ENCODE measurements around the gene NRG2.

Gene NRG2

DNA sequence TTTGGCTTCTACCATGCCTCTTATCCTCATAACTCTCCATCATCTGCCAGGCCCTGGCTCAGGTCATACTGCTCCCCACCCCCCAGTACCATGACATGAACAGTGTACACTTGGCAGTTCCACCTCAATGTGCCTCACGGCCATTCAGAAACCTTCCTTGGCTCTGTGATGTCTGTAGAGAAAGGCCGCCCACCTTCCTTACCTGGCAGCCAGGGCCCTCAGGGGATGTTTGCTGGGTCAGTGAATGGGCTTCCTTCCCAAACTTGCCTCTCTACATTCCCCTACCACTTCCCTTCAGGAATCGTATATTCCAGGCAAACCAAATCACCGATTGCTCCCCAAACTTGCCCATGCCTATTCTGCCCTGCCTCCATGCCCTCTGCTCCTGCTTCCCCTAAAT, 146.4 kb downstream of the NRG2 start:
- Histone ChIP-seq H3K79me2 (ENCODE audit: control insufficient read depth, insufficient read depth, low read length) (no peaks in the 10 kb centered on the region), H4K5ac (ENCODE audit: low read length) (no peak overlapping the region), H2BK5ac (ENCODE audit: low read length) (no peak overlapping the region), H3K18ac (ENCODE audit: low read length) (no peak overlapping the region), H2BK15ac (replicated peaks; ENCODE audit: low read depth) (no peak overlapping the region), H2AK5ac (ENCODE audit: low read length) (no peak overlapping the region), H3K27ac (ENCODE audit: low read depth, low read length) (no peak overlapping the region), H3K4ac (ENCODE audit: low read depth, low read length) (no peak overlapping the region), H3K27me3 (ENCODE audit: insufficient read depth, low read length, poor library complexity) (peaks cover 11% of the 10 kb centered on the region), H3K36me3 (ENCODE audit: control insufficient read depth, insufficient read depth, low read length) (no peaks in the 10 kb centered on the region), H3K4me1 (ENCODE audit: control insufficient read depth, low read depth, low read length) (peaks cover 4% of the 10 kb centered on the region), H2BK120ac (ENCODE audit: low read depth, low read length) (no peak overlapping the region), H3K4me2 (ENCODE audit: low read length) (no peak overlapping the region), H3K56ac (ENCODE audit: low read length) (peak overlapping the region; percentile 37), H3K23ac (ENCODE audit: low read length) (no peak overlapping the region), H3K9ac (ENCODE audit: low read length) (no peak overlapping the region), H3K4me3 (ENCODE audit: low read length) (no peak overlapping the region), H4K8ac (ENCODE audit: low read depth, low read length) (no peak overlapping the region), H3K79me1 (ENCODE audit: low read length) (no peaks in the 10 kb centered on the region)
- no CpG with 5 or more reads among the region's 4 CpGs for WGBS (ENCODE audit: extremely low coverage, insufficient coverage, low lambda C conversion rate)
- no peak for DNase-seq

DNA sequence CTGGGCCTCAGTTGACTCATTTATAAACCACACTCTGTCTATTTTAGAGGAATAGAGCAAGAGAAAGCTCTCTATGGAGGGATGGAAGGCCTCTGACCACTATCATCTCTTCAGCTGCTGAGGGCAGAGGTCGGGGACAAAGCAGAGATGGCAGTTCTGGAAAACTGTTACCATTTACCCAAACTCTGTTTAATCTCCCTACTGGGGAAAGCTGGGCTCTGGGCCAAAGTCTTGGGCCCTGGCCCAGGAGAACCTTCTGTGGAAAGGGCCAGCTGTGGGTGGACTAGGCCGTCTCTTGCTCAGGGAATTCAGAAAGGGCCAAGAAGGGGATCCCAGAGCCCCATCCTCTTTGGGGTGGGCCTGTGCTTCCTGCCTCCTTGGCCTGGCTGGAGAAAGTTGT, 147.5 kb downstream of the NRG2 start:
- Histone ChIP-seq H3K79me2 (ENCODE audit: control insufficient read depth, insufficient read depth, low read length) (no peaks in the 10 kb centered on the region), H3K23ac (ENCODE audit: low read length) (no peak overlapping the region), H3K27ac (ENCODE audit: low read depth, low read length) (no peak overlapping the region), H2BK120ac (ENCODE audit: low read depth, low read length) (no peak overlapping the region), H3K9ac (ENCODE audit: low read length) (no peak overlapping the region), H4K8ac (ENCODE audit: low read depth, low read length) (no peak overlapping the region), H3K4me1 (ENCODE audit: control insufficient read depth, low read depth, low read length) (peaks cover 8% of the 10 kb centered on the region), H3K79me1 (ENCODE audit: low read length) (no peaks in the 10 kb centered on the region), H2BK15ac (replicated peaks; ENCODE audit: low read depth) (no peak overlapping the region), H3K4me3 (ENCODE audit: low read length) (no peak overlapping the region), H3K27me3 (ENCODE audit: insufficient read depth, low read length, poor library complexity) (peaks cover 2% of the 10 kb centered on the region), H3K4me2 (ENCODE audit: low read length) (no peak overlapping the region), H3K18ac (ENCODE audit: low read length) (no peak overlapping the region), H4K5ac (ENCODE audit: low read length) (no peak overlapping the region), H3K36me3 (ENCODE audit: control insufficient read depth, insufficient read depth, low read length) (no peaks in the 10 kb centered on the region), H2BK5ac (ENCODE audit: low read length) (no peak overlapping the region), H3K4ac (ENCODE audit: low read depth, low read length) (no peak overlapping the region), H3K56ac (ENCODE audit: low read length) (no peak overlapping the region), H2AK5ac (ENCODE audit: low read length) (no peak overlapping the region)
- no peak for DNase-seq
- WGBS (ENCODE audit: extremely low coverage, insufficient coverage, low lambda C conversion rate), result no CpG with 5 or more reads among the region's 2 CpGs

DNA sequence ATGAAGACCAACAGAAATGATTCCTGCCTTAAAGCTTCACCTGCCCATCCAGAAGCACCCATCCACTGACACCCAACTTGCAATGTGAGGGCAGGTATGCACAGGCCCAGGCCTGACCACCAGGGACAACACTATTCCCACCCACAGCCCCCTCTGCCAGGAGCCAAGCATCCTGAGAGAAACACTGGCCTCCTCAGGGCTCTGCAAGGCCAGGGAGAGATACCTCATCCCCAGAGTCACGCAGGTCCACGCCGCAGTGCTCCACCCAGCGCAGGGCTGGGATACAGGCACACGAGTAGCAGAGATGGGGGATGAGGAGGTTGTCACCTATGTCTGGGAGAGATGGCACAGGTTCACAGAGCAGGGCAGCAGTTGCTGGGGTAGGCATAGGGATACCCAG, 148.1 kb downstream of the NRG2 start:
- no peak overlapping the region for H2AK5ac ChIP-seq (ENCODE audit: low read length)
- peaks cover 2% of the 10 kb centered on the region for H3K27me3 ChIP-seq (ENCODE audit: insufficient read depth, low read length, poor library complexity)
- H4K5ac ChIP-seq (ENCODE audit: low read length), result no peak overlapping the region
- DNase-seq, result no peak
- H3K56ac ChIP-seq (ENCODE audit: low read length), result no peak overlapping the region
- H3K4me2 ChIP-seq (ENCODE audit: low read length), result no peak overlapping the region
- H3K4me3 ChIP-seq (ENCODE audit: low read length), result no peak overlapping the region
- peaks cover 8% of the 10 kb centered on the region for H3K4me1 ChIP-seq (ENCODE audit: control insufficient read depth, low read depth, low read length)
- no peak overlapping the region for H2BK5ac ChIP-seq (ENCODE audit: low read length)
- H3K79me1 ChIP-seq (ENCODE audit: low read length), result no peaks in the 10 kb centered on the region
- no peak overlapping the region for H2BK15ac ChIP-seq (replicated peaks; ENCODE audit: low read depth)
- no CpG with 5 or more reads among the region's 5 CpGs for WGBS (ENCODE audit: extremely low coverage, insufficient coverage, low lambda C conversion rate)
- no peak overlapping the region for H3K4ac ChIP-seq (ENCODE audit: low read depth, low read length)
- H3K18ac ChIP-seq (ENCODE audit: low read length), result no peak overlapping the region
- H3K9ac ChIP-seq (ENCODE audit: low read length), result no peak overlapping the region
- H3K79me2 ChIP-seq (ENCODE audit: control insufficient read depth, insufficient read depth, low read length), result no peaks in the 10 kb centered on the region
- H4K8ac ChIP-seq (ENCODE audit: low read depth, low read length), result no peak overlapping the region
- H3K36me3 ChIP-seq (ENCODE audit: control insufficient read depth, insufficient read depth, low read length), result no peaks in the 10 kb centered on the region
- no peak overlapping the region for H3K23ac ChIP-seq (ENCODE audit: low read length)
- no peak overlapping the region for H2BK120ac ChIP-seq (ENCODE audit: low read depth, low read length)
- no peak overlapping the region for H3K27ac ChIP-seq (ENCODE audit: low read depth, low read length)

DNA sequence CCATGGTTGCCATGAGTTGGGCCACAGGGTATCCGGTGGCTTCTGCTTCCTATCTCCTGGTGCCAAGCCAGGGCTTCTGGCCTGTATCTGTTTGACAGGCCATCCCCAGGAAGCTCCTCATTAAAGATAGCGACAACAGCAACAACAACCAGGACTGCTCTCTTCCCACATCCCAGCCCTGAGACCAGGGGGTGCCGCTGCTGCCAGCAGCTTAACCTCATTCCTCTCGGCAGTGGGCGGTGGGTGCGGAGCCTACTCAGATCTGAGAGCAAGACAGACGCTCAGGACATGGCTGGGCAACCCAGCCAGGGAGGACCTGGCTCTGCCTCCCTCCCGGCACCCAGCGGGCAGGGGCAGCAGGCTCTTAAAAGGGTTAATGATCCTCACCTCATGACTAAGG, 149.2 kb downstream of the NRG2 start:
- Histone ChIP-seq H2BK120ac (ENCODE audit: low read depth, low read length) (no peak overlapping the region), H3K4me3 (ENCODE audit: low read length) (no peak overlapping the region), H3K79me2 (ENCODE audit: control insufficient read depth, insufficient read depth, low read length) (no peaks in the 10 kb centered on the region), H4K5ac (ENCODE audit: low read length) (no peak overlapping the region), H3K18ac (ENCODE audit: low read length) (no peak overlapping the region), H3K36me3 (ENCODE audit: control insufficient read depth, insufficient read depth, low read length) (no peaks in the 10 kb centered on the region), H3K27me3 (ENCODE audit: insufficient read depth, low read length, poor library complexity) (no peaks in the 10 kb centered on the region), H4K8ac (ENCODE audit: low read depth, low read length) (no peak overlapping the region), H3K56ac (ENCODE audit: low read length) (no peak overlapping the region), H3K79me1 (ENCODE audit: low read length) (no peaks in the 10 kb centered on the region), H3K4me2 (ENCODE audit: low read length) (no peak overlapping the region), H2BK15ac (replicated peaks; ENCODE audit: low read depth) (no peak overlapping the region), H3K4me1 (ENCODE audit: control insufficient read depth, low read depth, low read length) (peaks cover 8% of the 10 kb centered on the region), H3K27ac (ENCODE audit: low read depth, low read length) (no peak overlapping the region), H3K23ac (ENCODE audit: low read length) (no peak overlapping the region), H3K9ac (ENCODE audit: low read length) (no peak overlapping the region), H2BK5ac (ENCODE audit: low read length) (no peak overlapping the region), H2AK5ac (ENCODE audit: low read length) (no peak overlapping the region), H3K4ac (ENCODE audit: low read depth, low read length) (no peak overlapping the region)
- DNase-seq, result peak; percentile 80
- WGBS (ENCODE audit: extremely low coverage, insufficient coverage, low lambda C conversion rate), result no CpG with 5 or more reads among the region's 9 CpGs

DNA sequence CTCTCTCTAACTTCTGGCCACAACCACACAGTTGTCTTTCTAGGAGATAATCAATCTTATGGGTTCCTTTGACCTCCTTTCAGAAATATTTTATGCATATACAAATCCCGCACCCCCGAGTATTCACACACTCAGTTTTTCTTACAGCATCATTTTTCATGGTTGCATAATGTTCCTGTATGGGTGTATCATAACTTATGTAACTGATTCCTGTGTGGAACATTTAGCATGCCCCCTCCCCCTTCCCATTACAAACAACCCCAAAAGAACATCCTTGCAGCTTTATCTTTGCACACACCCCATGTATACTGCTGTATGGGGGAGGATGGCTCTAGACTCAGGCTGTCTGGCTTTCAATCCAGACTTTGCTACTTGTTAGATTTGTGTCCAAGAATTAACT, 153.7 kb downstream of the NRG2 start:
- Histone ChIP-seq H2BK5ac (ENCODE audit: low read length) (no peak overlapping the region), H3K4me3 (ENCODE audit: low read length) (no peak overlapping the region), H3K79me1 (ENCODE audit: low read length) (no peaks in the 10 kb centered on the region), H4K8ac (ENCODE audit: low read depth, low read length) (no peak overlapping the region), H3K4me2 (ENCODE audit: low read length) (no peak overlapping the region), H3K18ac (ENCODE audit: low read length) (no peak overlapping the region), H3K79me2 (ENCODE audit: control insufficient read depth, insufficient read depth, low read length) (no peaks in the 10 kb centered on the region), H3K36me3 (ENCODE audit: control insufficient read depth, insufficient read depth, low read length) (no peaks in the 10 kb centered on the region), H3K23ac (ENCODE audit: low read length) (no peak overlapping the region), H3K56ac (ENCODE audit: low read length) (no peak overlapping the region), H2AK5ac (ENCODE audit: low read length) (no peak overlapping the region), H3K9ac (ENCODE audit: low read length) (no peak overlapping the region), H3K4ac (ENCODE audit: low read depth, low read length) (no peak overlapping the region), H4K5ac (ENCODE audit: low read length) (no peak overlapping the region), H3K27ac (ENCODE audit: low read depth, low read length) (no peak overlapping the region), H3K4me1 (ENCODE audit: control insufficient read depth, low read depth, low read length) (peaks cover 4% of the 10 kb centered on the region), H2BK15ac (replicated peaks; ENCODE audit: low read depth) (no peak overlapping the region), H3K27me3 (ENCODE audit: insufficient read depth, low read length, poor library complexity) (no peaks in the 10 kb centered on the region), H2BK120ac (ENCODE audit: low read depth, low read length) (no peak overlapping the region)
- DNase-seq, result no peak
- no CpG with 5 or more reads among the region's 2 CpGs for WGBS (ENCODE audit: extremely low coverage, insufficient coverage, low lambda C conversion rate)

DNA sequence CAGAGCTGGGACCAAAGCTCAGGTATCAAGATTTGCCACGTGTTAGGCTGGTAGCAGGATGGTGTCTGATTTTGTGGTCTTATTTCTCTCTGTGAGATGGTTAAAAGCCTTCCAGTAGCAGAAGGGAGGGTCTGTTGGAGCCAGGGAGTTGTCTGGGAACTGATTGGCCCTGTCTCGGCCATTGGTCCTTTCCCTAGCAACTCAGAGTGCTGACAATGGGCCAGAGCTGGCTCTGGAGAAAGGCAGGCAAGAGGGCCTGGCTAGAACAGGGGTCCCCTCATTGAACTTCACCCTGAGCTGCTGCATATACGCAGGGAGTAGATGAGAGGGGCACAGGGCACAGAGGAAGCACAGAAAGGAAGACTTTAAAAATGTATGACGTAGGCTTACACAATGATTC, 154.7 kb downstream of the NRG2 start:
- Histone ChIP-seq H3K23ac (ENCODE audit: low read length) (no peak overlapping the region), H3K27me3 (ENCODE audit: insufficient read depth, low read length, poor library complexity) (no peaks in the 10 kb centered on the region), H3K27ac (ENCODE audit: low read depth, low read length) (no peak overlapping the region), H3K56ac (ENCODE audit: low read length) (no peak overlapping the region), H3K79me1 (ENCODE audit: low read length) (no peaks in the 10 kb centered on the region), H3K9ac (ENCODE audit: low read length) (no peak overlapping the region), H3K36me3 (ENCODE audit: control insufficient read depth, insufficient read depth, low read length) (no peaks in the 10 kb centered on the region), H3K18ac (ENCODE audit: low read length) (no peak overlapping the region), H3K4me2 (ENCODE audit: low read length) (no peak overlapping the region), H2BK15ac (replicated peaks; ENCODE audit: low read depth) (no peak overlapping the region), H2AK5ac (ENCODE audit: low read length) (no peak overlapping the region), H3K4me1 (ENCODE audit: control insufficient read depth, low read depth, low read length) (peaks cover 4% of the 10 kb centered on the region), H4K5ac (ENCODE audit: low read length) (no peak overlapping the region), H3K4me3 (ENCODE audit: low read length) (no peak overlapping the region), H2BK120ac (ENCODE audit: low read depth, low read length) (no peak overlapping the region), H2BK5ac (ENCODE audit: low read length) (no peak overlapping the region), H3K4ac (ENCODE audit: low read depth, low read length) (no peak overlapping the region), H3K79me2 (ENCODE audit: control insufficient read depth, insufficient read depth, low read length) (no peaks in the 10 kb centered on the region), H4K8ac (ENCODE audit: low read depth, low read length) (no peak overlapping the region)
- no peak for DNase-seq
- WGBS (ENCODE audit: extremely low coverage, insufficient coverage, low lambda C conversion rate), result no CpG with 5 or more reads among the region's 4 CpGs

Data from mesendoderm (in vitro differentiated cells).